Nephron progenitor cell (in vitro differentiated cells): Measurements from ENCODE around the gene PDPN.

ENCODE experiments used
- DNase-seq: peaks from one replicate; pipeline ENCODE4 v3.0.0; 2021
- H3K27ac Mint-ChIP-seq: 2 replicates; pipeline ENCODE4 v1.8.0; 2021; ENCODE audit warnings: mild to moderate bottlenecking, moderate library complexity, mixed read lengths
- H3K27me3 Mint-ChIP-seq: 2 replicates; pipeline ENCODE4 v1.8.0; 2021; ENCODE audit warnings: mild to moderate bottlenecking, low read depth, mixed read lengths; ENCODE audit not compliant: poor library complexity
- H3K36me3 Mint-ChIP-seq: 2 replicates; pipeline ENCODE4 v1.8.0; 2021; ENCODE audit warnings: low read depth, mixed read lengths
- H3K4me1 Mint-ChIP-seq: 2 replicates; pipeline ENCODE4 v1.8.0; 2021; ENCODE audit warnings: mixed read lengths
- H3K4me3 Mint-ChIP-seq: 2 replicates; pipeline ENCODE4 v1.8.0; 2021; ENCODE audit warnings: mild to moderate bottlenecking, moderate library complexity, mixed read lengths
- H3K9me3 Mint-ChIP-seq: 2 replicates; pipeline ENCODE4 v1.8.0; 2021; ENCODE audit warnings: mild to moderate bottlenecking, moderate library complexity, mixed read lengths
- TF ChIP-seq, protein P1 (sequence below): fragments of 200-600 bp; sonication (generic); IDR thresholded peaks from 2 replicates; pipeline ENCODE4 v1.5.0; 2021; ENCODE audit warnings: antibody characterized with exemption

The PDPN gene

DNA sequence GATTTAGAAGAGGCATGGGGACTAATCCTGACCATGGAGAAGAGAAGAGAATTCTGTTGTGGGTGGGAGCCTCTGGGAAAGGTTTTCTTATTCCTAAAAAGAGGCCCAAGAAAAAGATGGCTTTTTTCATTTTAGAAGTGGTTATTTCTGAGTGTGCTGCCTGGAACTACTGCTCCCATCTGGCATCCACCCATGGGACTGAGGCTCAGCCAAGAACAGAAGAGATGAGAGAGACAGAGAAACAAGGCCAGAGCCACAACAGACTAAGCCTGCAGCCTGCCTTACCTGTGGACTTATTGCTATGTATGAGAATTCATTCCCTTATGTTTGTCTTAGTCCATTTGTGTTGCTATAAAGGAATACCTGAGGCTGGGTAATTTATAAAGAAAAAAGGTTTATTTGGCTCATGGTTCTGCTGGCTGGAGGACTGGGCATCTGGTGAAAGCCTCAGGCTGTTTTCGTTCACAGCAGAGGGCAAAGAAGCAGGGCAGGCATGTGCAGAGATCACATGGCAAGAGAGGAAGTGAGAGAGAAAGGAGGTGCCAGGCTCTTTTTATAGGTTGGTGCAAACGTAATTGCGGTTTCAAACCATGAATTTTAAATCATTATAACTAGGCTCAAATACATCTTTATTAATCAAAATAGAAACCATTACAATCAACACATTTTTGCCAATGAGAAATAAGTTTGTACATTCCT is 58.8 kb downstream of the PDPN start:
- Mint-ChIP-seq H3K4me1 (no peaks in the 10 kb centered on the region), H3K27me3 (peaks cover 24% of the 10 kb centered on the region), H3K4me3 (no peak overlapping the region), H3K27ac (no peak overlapping the region), H3K36me3 (no peaks in the 10 kb centered on the region), H3K9me3 (peaks cover 21% of the 10 kb centered on the region)
- DNase-seq: no peak
- TF ChIP-seq, protein P1, sequence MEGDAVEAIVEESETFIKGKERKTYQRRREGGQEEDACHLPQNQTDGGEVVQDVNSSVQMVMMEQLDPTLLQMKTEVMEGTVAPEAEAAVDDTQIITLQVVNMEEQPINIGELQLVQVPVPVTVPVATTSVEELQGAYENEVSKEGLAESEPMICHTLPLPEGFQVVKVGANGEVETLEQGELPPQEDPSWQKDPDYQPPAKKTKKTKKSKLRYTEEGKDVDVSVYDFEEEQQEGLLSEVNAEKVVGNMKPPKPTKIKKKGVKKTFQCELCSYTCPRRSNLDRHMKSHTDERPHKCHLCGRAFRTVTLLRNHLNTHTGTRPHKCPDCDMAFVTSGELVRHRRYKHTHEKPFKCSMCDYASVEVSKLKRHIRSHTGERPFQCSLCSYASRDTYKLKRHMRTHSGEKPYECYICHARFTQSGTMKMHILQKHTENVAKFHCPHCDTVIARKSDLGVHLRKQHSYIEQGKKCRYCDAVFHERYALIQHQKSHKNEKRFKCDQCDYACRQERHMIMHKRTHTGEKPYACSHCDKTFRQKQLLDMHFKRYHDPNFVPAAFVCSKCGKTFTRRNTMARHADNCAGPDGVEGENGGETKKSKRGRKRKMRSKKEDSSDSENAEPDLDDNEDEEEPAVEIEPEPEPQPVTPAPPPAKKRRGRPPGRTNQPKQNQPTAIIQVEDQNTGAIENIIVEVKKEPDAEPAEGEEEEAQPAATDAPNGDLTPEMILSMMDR: no peak

DNA sequence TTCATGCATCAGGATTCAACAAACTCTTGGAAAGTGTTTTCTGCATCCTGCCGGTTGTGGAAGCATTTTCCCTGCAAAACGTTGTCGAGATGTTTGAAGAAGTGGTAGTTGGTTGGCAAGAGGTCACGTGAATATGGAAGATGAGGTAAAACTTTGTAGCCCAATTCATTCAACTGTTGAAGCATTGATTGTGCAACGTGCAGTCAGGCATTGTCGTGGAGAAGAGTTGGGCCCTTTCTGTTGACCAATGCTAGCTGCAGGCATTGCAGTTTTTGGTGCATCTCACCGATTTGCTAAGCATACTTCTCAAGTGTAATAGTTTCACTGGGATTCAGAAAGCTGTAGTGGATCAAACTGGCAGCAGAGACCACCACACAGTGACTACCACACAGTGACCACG is 59.4 kb downstream of the PDPN start:
- TF ChIP-seq, protein P1: no peak
- Mint-ChIP-seq H3K36me3 (no peaks in the 10 kb centered on the region), H3K27ac (no peak overlapping the region), H3K4me1 (no peaks in the 10 kb centered on the region), H3K4me3 (no peak overlapping the region), H3K27me3 (peaks cover 24% of the 10 kb centered on the region), H3K9me3 (peaks cover 22% of the 10 kb centered on the region)
- DNase-seq: no peak

DNA sequence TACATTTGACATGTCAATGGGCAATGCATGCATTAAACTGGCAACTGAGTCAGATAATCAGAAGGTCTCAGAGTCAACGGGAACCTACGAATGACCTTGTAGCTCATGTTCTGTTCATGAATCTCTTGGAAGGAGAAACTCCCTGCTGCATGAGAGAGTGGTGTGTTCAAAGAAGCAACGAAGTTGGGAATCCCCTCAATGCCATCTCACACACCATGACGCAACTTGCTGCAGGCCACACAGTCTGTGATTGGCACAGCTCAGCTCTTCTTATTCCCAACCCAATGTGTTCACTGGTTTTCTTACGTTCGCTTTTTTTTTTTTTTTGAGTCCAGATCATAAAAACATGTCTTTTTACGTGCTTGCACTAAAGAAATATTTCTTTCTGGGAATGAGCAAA is 62.9 kb downstream of the PDPN start:
- Mint-ChIP-seq H3K36me3 (no peaks in the 10 kb centered on the region), H3K4me3 (no peak overlapping the region), H3K27ac (no peak overlapping the region), H3K9me3 (peaks cover 11% of the 10 kb centered on the region), H3K27me3 (peaks cover 10% of the 10 kb centered on the region), H3K4me1 (no peaks in the 10 kb centered on the region)
- no peak for DNase-seq
- TF ChIP-seq, protein P1: no peak

DNA sequence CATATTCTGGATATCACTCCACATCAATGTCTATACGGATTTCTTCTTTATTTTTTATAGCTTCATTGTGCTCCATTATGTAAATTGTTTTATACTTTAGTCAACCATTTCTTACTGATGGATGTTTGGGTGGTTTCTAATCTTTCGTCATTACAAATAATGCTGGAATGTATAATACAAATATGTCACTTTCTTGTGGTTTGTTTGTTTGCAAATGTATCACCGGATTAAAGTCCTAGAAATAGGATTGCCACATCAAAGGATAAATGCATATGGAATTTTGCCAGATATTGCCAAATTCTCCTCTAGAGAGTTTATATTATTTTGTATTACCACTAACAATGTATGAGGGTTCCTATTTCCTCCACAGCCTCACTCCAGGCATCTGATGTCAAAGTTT is 67.6 kb downstream of the PDPN start:
- Mint-ChIP-seq H3K4me3 (no peak overlapping the region), H3K27ac (no peak overlapping the region), H3K4me1 (no peaks in the 10 kb centered on the region), H3K36me3 (no peaks in the 10 kb centered on the region), H3K9me3 (peaks cover 22% of the 10 kb centered on the region), H3K27me3 (peaks cover 6% of the 10 kb centered on the region)
- no peak for DNase-seq
- TF ChIP-seq, protein P1: no peak

DNA sequence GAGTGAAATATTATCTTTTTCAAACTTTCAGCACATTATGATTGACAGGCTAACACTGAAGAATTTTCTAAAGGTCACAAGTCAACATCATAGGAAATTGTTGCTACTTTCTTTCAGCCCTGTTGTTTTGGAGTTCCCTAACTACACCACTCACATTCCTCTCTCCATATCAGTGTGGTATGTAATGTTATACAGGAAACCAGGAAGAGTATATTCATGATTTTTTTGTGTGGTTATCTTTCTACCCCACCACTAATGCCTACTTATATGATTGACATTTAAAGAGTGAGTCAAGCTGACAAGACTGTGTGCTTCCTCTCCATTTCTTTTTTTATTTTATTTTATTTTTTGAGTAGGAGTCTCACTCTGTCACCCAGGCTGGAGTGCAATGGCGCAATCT is 68.6 kb downstream of the PDPN start:
- peaks cover 31% of the 10 kb centered on the region for H3K9me3 Mint-ChIP-seq
- no peak for DNase-seq
- peaks cover 6% of the 10 kb centered on the region for H3K27me3 Mint-ChIP-seq
- TF ChIP-seq, protein P1: no peak
- H3K4me1 Mint-ChIP-seq: no peaks in the 10 kb centered on the region
- H3K27ac Mint-ChIP-seq: no peak overlapping the region
- H3K4me3 Mint-ChIP-seq: no peak overlapping the region
- H3K36me3 Mint-ChIP-seq: no peaks in the 10 kb centered on the region

DNA sequence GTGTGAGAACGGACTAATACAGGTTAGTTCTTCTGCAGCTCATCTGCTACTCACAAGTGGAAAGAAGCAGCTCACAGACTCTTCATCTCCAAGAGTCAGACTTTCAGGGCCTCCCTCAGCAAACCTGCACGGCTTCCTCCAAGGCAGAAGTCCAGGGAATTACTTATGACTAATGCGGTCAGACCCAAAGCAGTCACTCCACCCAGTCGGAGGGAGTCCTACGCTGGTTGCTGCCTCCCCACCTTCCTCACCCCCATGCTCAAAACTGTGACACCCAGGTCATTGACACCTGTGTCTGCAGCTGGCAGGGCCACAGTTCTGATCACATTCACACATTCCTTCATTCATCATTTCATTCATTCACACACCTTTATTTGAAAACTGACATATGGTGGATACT is 77.9 kb downstream of the PDPN start:
- H3K36me3 Mint-ChIP-seq: peaks cover 5% of the 10 kb centered on the region

More for the DNA sequence above, 77.9 kb downstream of the PDPN start:
- DNase-seq: no peak
- Mint-ChIP-seq H3K27me3 (peaks cover 19% of the 10 kb centered on the region), H3K9me3 (peaks cover 22% of the 10 kb centered on the region), H3K4me3 (no peak overlapping the region), H3K4me1 (no peaks in the 10 kb centered on the region), H3K27ac (no peak overlapping the region)
- TF ChIP-seq, protein P1: no peak
